Measurements from ENCODE around the gene CYP4F22. TPM values are rescaled to one million over a fixed set of nuclear protein-coding genes. Genes with fewer than 3 reads are reported as not detected.

CYP4F22 gene
- total RNA-seq (ENCODE audit: low replicate concordance), result not detected in 2 replicates

GRCh38 chr19:15508035-15508710 lies at the start of gene CYP4F22:
Gene CYP4F22, plus strand, starts transcription at chr19:15508525. Its CDS starts 16,812 bp downstream, at chr19:15525337.
- H3K4me3 ChIP-seq (ENCODE audit: low read depth, low read length), result no peak within 1 kb of the TSS
- TF ChIP-seq CTCF (IDR thresholded peaks at IDR 0.05; ENCODE audit: insufficient read depth, low read length), result no peak
- DNase-seq (ENCODE audit: low read depth), result no peak

- no peak for DNase-seq (ENCODE audit: low read depth)
- no peak for TF ChIP-seq CTCF (IDR thresholded peaks at IDR 0.05; ENCODE audit: insufficient read depth, low read length)
- no peak overlapping the region for H3K4me3 ChIP-seq (ENCODE audit: low read depth, low read length)
Measured at GRCh38 chr19:15461694-15462093, 46.6 kb upstream of the CYP4F22 start.

GRCh38 chr19:15463861-15464371 lies 44.4 kb upstream of the CYP4F22 start:
- no peak for TF ChIP-seq CTCF (IDR thresholded peaks at IDR 0.05; ENCODE audit: insufficient read depth, low read length)
- no peak overlapping the region for H3K4me3 ChIP-seq (ENCODE audit: low read depth, low read length)
- DNase-seq (ENCODE audit: low read depth), result no peak

- H3K4me3 ChIP-seq (ENCODE audit: low read depth, low read length), result no peak within 1 kb of the TSS
- TF ChIP-seq CTCF (IDR thresholded peaks at IDR 0.05; ENCODE audit: insufficient read depth, low read length), result no peak
- DNase-seq (ENCODE audit: low read depth), result peak; percentile 43
Measured at GRCh38 chr19:15464394-15465385, 43.6 kb upstream of the CYP4F22 start, which contains the start of gene RASAL3. Gene RASAL3, minus strand, starts transcription at chr19:15464544. Its CDS starts 186 bp downstream, at chr19:15464358.

GRCh38 chr19:15466851-15467733 lies 41.2 kb upstream of the CYP4F22 start:
- no peak overlapping the region for H3K4me3 ChIP-seq (ENCODE audit: low read depth, low read length)
- TF ChIP-seq CTCF (IDR thresholded peaks at IDR 0.05; ENCODE audit: insufficient read depth, low read length), result no peak
- DNase-seq (ENCODE audit: low read depth), result peak; percentile 72

GRCh38 chr19:15467734-15468214 lies 40.6 kb upstream of the CYP4F22 start:
- H3K4me3 ChIP-seq (ENCODE audit: low read depth, low read length), result no peak overlapping the region
- DNase-seq (ENCODE audit: low read depth), result no peak
- TF ChIP-seq CTCF (IDR thresholded peaks at IDR 0.05; ENCODE audit: insufficient read depth, low read length), result no peak
